Uterus (tissue), 2 donors: Measurements from ENCODE around the gene PRDX4.

Source experiments
- CTCF ChIP-seq, 4 experiments: fragments of 200-600 bp in 2 of 4; fragments of 450-650 bp in 2 of 4; sonication (generic) in 2 of 4; IDR thresholded peaks; one replicate each; pipeline ENCODE4 v1.5.1; 2016 to 2019; ENCODE audit warnings: antibody characterized with exemption in 4 of 4, mild to moderate bottlenecking in 2 of 4, moderate library complexity in 1 of 4
- POLR2A ChIP-seq, 2 donors: fragments of 450-650 bp; IDR thresholded peaks; one replicate each; pipeline ENCODE4 v1.6.1; 2016; ENCODE audit warnings: antibody characterized with exemption in 2 of 2, mild to moderate bottlenecking in 1 of 2, moderate library complexity in 1 of 2

GRCh38 chrX:23699636-23700194 lies 32.4 kb downstream of the PRDX4 start:
- TF ChIP-seq CTCF (IDR thresholded peaks at IDR 0.05) (no peak), POLR2A (IDR thresholded peaks at IDR 0.05) (no peak)
